HG03095 (cell line): ENCODE results near the gene GJB2.

Experiments
- ATAC-seq: cut with Tn5 transposase; IDR thresholded peaks from one replicate; pipeline ENCODE4 v1.9.1; 2021; ENCODE audit warnings: moderate library complexity; ENCODE audit not compliant: unreplicated experiment

The GJB2 gene

GRCh38 chr13:20193162-20193906 is 596 bp upstream of the GJB2 start:
- ATAC-seq = no peak

GRCh38 chr13:20192158-20192835 is 441 bp downstream of the GJB2 start:
- no peak for ATAC-seq

GRCh38 chr13:20191311-20192157 is 1.2 kb downstream of the GJB2 start:
- no peak for ATAC-seq

- no peak for ATAC-seq
Observed at GRCh38 chr13:20190481-20191310, 2.0 kb downstream of the GJB2 start.

- no peak for ATAC-seq
Observed at GRCh38 chr13:20190076-20190475, 2.7 kb downstream of the GJB2 start.

GRCh38 chr13:20188667-20189553 is 3.8 kb downstream of the GJB2 start:
- no peak for ATAC-seq

GRCh38 chr13:20186771-20187170 is 6.0 kb downstream of the GJB2 start:
- ATAC-seq = no peak

- ATAC-seq = no peak
Observed at GRCh38 chr13:20185366-20186056, 7.2 kb downstream of the GJB2 start.

- peak; percentile 67 for ATAC-seq
Observed at GRCh38 chr13:20182231-20182846, 10.4 kb downstream of the GJB2 start.

- no peak for ATAC-seq
Observed at GRCh38 chr13:20181188-20181587, 11.6 kb downstream of the GJB2 start.

- no peak for ATAC-seq
Observed at GRCh38 chr13:20178156-20178555, 14.6 kb downstream of the GJB2 start.

- no peak for ATAC-seq
Observed at GRCh38 chr13:20177049-20177831, 15.5 kb downstream of the GJB2 start.

- ATAC-seq = no peak
Observed at GRCh38 chr13:20175907-20176652, 16.7 kb downstream of the GJB2 start.

GRCh38 chr13:20175406-20175794 is 17.3 kb downstream of the GJB2 start:
- no peak for ATAC-seq

- ATAC-seq = peak; percentile 86
Observed at GRCh38 chr13:20174656-20175405, 17.9 kb downstream of the GJB2 start.

GRCh38 chr13:20173116-20173746 is 19.5 kb downstream of the GJB2 start:
- no peak for ATAC-seq
